GM19468 (cell line): ENCODE data around the gene RPL11.
A peak's percentile ranks its signal among the peaks of the same experiment; 100 is the strongest.
"Not testable (repeated sequence)": the region's sequence is repeated elsewhere in the genome, so short reads cannot be mapped to it uniquely, and the experiment has no call there.

Source experiments
- ATAC-seq: cut with Tn5 transposase; IDR thresholded peaks from one replicate; pipeline ENCODE4 v1.9.1; 2021; ENCODE audit warnings: mild to moderate bottlenecking, moderate library complexity, moderate number of reproducible peaks; ENCODE audit not compliant: unreplicated experiment; ENCODE audit errors: extremely low read depth

Gene RPL11

DNA sequence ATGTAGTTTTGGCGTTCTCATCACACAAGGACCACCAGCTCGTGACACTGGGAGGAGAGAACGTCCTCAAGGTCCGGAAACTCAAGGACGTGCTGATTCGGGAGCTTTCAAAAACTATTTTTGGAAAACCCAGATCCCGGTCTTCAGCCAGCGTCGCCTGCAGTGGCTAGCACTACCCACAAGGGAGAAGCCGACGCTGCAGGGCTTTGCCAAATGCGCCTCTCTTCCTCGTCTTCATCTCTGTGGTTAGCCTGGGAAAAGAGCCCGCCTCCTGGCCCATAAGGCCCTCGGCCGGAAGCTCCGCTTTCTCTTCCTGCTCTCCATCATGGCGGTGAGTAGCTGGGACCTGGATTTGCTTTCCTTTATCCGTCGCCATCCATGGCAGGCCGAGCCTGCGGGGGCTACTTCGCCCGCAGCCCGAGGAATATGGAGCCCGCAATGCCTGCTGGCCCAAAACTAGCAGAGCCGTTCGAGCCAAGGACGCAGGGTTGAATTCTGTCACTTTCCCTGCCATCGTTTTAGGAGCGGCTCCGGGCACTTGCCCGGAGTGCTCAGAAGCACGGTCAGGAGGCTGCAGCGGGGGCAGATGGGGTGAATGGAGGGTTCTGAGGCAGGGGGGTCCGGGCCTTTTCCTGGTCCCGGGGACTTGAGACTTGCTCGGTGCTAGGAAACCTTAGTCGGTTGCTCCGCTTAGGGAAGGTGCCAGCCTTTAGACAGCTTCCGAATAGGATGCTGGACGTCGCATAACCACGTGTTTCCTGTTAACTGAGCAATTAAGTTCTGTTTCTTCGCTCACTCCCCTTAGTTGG lies at the start of gene RPL11:
TSS of gene RPL11 (plus strand) at position 308 of the 809 bp plus-strand sequence. CDS start at position 326, 18 bp downstream.
- peak; percentile 90 for ATAC-seq

DNA sequence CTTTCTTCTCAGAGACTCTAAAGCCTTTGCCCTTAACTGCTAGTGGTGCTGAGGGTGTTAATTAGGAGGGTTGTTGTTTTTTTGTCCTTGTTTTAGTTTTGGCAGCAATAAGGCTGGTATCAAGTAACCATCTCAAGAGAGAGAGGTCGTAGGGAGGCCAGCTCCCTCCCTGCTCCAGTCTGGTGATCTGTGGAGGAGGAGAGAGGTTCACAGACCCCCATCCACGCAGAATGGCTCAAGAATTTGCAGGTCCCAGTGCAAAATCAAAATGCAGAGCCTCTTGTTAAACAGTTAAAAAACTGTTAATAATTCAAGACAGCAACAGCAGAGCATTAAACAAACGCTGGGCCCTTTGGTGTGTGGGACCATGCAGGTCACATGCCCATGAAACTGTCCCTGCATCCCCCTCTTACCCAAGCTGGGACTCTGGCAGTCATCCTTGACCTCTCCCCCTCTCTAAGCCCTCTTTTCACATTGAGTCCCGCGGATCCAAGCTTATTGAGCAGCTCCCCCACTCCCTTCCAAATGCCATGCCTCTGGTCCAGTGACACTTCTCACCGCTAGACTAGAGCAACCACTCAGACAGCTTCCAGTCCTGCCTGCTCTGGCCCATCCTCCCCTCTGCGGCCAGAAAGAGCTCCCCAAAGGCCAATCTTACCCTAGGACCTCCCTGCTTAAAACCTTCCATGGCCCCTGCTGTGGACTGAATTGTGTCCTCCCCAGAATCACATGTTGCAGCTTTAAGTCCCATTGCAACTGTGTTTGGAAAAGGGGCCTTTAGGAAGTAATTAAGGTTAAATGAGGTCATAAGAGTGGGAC lies 47.7 kb upstream of the RPL11 start:
- no peak for ATAC-seq

DNA sequence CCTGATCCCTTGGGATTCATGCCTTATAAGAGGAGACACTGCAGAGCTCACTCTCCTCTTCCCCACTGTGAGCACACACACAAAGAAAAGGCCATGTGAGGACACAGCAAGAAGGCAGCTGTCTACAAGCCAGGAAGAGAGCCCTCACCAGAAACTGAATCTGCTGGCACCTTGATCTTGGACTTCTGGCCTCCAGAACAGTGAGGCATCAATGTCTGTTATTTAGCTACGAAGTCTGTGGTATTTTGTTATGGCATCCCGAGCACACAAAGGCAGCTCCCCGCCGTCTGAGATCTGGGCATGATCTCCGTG lies 47.1 kb upstream of the RPL11 start:
- no peak for ATAC-seq

- no peak for ATAC-seq
Observed at GRCh38 chr1:23645338-23645737, 46.3 kb upstream of the RPL11 start.

GRCh38 chr1:23646091-23646490 lies 45.5 kb upstream of the RPL11 start:
- no peak for ATAC-seq

DNA sequence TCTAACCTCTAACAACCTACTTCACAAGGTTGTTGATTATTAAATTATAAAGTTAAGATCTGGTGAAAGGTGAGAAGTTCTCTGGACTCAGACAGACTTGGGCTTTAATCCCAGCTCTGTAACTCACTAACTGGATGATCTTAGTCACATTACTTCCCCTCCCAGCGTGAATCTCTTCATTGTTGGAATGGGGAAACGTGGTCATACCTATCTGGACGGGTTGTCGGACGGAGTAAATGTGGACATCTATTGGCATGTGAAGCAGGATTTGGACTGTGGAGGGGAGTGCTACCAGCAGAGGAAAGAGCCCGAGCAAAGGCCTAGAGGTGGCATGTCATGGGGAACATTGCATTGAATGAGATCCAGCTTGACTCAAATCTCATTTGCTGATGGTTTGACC lies 45.1 kb upstream of the RPL11 start:
- no peak for ATAC-seq

GRCh38 chr1:23648576-23648975 lies 43.0 kb upstream of the RPL11 start:
- no peak for ATAC-seq

GRCh38 chr1:23649157-23649556 lies 42.4 kb upstream of the RPL11 start:
- not testable (repeated sequence) for ATAC-seq

DNA sequence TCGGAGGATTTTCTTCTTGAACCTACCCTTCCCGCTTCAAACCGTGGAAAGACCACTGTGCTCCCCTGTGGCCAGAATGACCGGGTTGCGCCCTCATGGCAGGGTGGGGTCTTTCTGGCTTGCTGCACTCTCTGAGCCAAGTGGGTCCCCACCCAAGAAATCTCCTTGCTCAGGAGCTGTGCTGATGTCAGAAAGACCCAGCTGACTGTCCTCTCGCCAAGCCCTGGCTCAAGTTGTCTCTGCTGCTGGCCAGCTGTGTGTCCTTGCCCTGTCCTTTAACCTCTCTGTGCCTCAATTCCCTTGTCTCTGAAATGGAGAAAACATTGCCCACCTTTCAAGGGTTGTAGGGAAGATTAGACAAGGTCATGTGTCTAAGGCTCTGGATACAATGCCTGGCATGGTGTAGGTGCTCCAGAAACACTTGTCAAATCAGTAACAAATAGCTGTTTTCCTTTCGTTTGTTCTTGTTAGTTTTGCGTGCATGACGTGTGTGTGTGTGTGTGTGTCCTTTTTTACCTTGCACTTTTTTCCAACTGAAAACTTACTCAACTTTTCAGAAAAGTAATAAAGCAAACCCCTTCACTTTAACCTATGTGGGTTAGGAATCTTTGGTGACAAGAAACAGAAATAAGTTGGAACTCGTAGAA lies 41.1 kb upstream of the RPL11 start:
- no peak for ATAC-seq

GRCh38 chr1:23651069-23651808 lies 40.4 kb upstream of the RPL11 start:
- no peak for ATAC-seq

- no peak for ATAC-seq
Observed at GRCh38 chr1:23657659-23658275, 33.8 kb upstream of the RPL11 start.

DNA sequence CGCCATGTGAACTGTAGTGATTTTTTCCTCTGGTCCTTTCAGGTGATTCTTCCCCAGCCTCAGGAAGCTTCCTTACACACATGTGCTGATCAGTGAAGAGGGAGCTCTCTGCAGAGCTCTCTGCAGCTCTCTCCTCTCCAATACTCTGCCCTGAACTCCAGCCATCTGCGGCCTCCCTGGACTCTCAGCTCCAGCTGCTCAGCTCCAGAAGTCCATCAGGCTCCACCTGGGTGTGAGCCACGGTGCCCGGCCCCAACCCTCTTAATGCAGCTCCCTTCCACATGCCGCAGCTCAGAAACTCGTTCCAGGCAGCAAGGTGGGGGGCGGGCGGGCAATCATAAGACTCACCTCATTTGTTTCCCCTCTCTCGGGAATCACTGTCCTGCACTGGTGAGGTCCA lies 30.9 kb upstream of the RPL11 start:
- ATAC-seq = no peak

DNA sequence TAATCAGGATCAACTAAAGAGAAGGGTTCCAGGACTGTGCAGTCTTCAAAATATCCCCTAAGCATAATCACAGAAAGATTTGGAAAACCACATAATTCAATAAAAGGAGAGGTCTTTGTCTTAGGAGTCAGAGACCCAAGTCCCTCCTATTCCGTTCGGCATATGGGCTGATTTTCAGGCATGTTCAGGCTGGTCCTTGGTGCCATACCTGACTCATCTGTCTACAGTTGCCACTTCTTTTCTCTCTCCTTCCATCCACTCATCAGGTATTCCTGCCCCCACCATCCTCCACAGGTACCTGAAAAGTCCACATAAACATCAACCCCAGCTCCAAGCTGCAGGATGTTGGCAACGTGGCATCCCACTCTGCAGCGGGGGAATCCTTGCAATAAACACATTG lies 29.7 kb upstream of the RPL11 start:
- no peak for ATAC-seq

GRCh38 chr1:23664837-23665795 lies 26.5 kb upstream of the RPL11 start:
- no peak for ATAC-seq

DNA sequence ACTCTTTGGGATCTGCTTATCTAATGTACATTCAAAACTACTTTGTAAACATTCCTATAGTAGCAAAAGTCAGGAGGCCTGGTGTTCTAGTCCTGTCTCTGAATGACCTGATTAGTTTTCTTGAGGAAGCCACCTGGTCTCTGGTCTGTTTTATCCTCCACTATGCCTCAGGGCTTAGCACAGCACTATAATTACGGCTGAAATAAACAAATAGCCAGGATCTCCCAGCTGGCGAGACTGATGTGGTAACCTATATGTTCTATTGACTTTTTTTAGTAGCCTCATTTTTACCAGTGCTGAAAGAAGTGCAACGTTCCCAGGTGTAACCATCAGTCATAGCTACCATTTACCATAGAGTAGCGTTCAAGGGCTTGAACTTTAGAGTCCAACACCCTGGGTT lies 24.2 kb upstream of the RPL11 start:
- ATAC-seq = no peak

- no peak for ATAC-seq
Observed at GRCh38 chr1:23670709-23671108, 20.9 kb upstream of the RPL11 start.

DNA sequence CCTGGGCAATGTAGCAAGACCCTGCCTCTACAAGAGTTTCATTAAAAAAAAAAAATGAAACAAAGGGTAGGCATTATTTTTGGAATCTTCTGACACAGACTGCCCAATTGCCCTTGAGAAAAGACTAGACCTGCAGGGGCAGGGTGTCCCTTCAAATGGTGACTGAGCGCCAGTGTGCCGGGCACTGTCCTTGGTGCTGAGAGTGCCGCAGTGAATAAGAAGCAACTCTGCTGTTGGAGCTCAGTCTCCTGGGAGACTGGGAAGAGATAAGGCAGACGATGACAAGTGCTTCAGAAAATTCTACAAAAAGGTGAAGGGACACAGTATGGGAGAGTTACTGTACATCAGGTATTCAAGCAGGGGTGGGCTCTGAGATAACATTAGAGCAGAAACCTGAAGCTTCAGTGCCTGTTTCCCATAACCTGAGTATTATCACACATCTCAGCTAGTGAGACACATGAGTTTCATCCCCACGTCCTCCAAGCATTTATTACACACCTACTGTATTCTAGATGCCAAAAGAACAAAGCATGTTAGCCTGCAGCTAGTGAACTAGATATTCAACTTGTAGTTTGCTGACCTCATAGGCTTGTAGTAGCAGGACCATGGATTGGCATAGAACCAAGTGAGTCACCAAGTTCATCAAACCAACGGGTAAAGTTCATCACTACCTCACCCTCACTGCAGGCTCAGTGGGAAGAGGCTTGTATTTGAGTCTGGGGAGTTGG lies 18.4 kb upstream of the RPL11 start:
- ATAC-seq = no peak

DNA sequence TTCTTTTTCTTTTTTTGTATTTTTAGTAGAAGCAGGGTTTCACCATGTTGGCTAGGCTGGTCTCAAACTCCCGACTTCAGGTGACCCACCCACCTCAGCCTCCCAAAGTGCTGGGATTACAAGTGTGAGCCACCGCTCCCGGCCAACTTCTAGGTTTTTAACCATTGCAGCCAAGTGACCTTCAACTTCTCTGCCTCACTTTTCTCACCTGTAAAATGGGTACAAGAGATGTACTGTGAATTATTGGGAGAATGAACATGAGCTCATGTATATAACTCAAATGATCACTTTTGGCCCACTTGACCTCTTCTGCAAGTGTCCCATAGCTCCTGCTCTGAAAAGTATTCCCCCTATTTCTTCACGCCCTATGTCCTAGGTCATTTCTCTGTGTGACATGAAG lies 11.8 kb upstream of the RPL11 start:
- no peak for ATAC-seq
